ENCODE data around the gene VPS37D.
A peak's percentile ranks its signal among the peaks of the same experiment; 100 is the strongest.
"Not testable (repeated sequence)": the region's sequence is repeated elsewhere in the genome, so short reads cannot be mapped to it uniquely, and the experiment has no call there.

VPS37D gene

DNA sequence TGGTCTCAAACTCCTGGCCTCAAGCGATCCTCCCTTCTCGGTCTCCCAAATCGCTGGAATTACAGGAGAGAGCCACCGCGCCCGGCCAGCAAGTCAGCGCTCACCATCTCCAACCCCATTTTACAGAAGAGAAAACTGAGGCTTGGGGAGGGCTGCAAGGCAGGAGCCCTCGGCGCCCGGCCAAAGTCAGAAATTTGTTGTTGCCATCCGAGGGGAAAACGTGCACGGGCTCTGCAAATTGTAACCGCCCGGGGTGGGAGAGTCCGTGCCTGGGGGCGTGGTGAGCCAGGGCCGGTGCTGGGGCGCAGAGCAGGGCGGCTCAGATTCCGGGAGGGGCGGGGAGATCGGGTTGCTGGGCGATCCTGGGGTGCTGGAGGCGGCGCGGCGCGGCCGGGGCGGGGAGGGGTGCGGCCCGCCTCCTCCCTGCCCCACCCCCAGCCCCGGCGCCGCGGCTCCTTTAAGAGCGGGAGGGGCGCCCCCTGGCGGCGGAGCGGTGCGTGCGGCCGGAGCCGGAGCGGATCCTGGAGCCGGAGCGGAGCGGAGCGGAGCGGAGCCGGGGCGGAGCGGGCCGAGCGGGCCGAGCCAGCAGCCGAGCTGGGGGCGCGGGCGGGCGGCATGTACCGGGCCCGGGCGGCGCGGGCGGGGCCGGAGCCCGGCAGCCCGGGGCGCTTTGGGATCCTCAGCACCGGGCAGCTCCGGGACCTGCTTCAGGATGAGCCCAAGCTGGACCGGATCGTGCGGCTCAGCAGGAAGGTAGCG, at the start of gene VPS37D:
VPS37D (plus strand) TSS at position 488 of the 759 bp plus-strand sequence; CDS start at position 616, 128 bp downstream.
- DNase-seq = peak; percentile 92

- DNase-seq = no peak
Observed at GRCh38 chr7:73618538-73618937, 49.1 kb upstream of the VPS37D start.

DNA sequence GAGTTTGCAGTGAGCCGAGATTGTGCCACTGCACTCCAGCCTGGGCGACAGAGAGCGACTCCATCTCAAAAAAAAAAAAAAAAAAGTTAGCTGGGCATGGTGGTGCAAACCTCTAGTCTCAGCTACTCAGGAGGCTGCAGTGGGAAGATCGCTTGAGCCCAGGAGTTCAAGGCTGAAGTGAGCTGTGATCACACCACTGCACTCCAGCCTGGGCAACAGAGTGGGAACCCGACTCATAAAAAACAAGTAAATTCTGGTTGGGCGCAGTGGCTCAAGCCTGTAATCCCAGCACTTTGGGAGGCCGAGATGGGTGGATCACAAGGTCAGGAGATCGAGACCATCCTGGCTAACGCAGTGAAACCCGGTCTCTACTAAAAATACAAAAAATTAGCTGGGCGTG, 48.2 kb upstream of the VPS37D start:
- DNase-seq = not testable (repeated sequence)

- DNase-seq = no peak
Observed at GRCh38 chr7:73621168-73622063, 46.2 kb upstream of the VPS37D start.

- DNase-seq = no peak
Observed at GRCh38 chr7:73622527-73622908, 45.1 kb upstream of the VPS37D start.

GRCh38 chr7:73622909-73623797, 44.5 kb upstream of the VPS37D start:
- no peak for DNase-seq

DNA sequence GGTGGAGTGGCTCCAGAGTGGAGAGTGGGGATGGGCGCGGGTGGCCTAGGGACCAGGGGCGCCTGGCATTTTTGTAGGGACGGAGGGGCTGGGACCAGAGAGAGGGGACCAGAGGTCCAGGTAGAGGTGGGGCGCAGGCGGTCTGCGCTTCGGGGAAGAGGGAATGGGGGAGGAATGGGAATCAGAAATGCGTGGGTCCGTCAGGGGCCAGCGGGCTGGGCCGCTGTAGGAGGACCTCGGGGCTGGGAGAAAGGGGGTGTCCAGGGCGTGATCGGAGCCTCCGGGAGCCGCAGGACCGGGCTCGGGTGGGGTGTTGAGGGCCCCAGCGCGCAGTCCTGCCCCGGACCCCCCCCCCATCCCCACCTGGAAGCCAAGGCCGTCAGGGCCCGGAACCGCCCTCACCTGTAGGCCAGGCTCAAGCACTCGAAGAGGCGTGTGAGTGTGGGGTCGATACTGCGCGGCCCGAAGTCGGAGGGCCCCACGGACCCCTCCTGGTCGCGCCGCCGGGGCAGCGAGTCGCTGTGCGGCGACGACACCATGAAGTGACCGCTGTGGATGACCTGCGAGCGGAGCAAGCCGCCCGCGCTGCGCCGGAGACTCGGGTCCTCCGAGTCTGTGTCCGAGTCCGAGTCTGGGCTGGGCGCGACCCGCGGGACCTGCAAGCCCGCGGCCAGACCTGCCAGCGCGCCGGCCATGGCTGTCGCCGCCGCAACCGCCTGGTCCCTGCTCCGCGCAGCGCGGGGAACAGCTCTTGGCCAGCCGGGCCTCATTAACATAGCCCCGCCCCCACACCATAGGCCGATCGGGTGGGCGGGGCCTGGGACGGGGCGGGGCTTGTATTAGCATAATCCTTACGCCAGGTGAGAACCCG, 43.6 kb upstream of the VPS37D start, which contains the start of gene MLXIPL:
MLXIPL (minus strand) TSS at position 725 of the 871 bp plus-strand sequence; CDS start at position 695, 30 bp downstream.
- DNase-seq = peak; percentile 51

- no peak for DNase-seq
Observed at GRCh38 chr7:73624669-73625001, 43.0 kb upstream of the VPS37D start.

GRCh38 chr7:73625276-73625675, 42.4 kb upstream of the VPS37D start:
- no peak for DNase-seq

DNA sequence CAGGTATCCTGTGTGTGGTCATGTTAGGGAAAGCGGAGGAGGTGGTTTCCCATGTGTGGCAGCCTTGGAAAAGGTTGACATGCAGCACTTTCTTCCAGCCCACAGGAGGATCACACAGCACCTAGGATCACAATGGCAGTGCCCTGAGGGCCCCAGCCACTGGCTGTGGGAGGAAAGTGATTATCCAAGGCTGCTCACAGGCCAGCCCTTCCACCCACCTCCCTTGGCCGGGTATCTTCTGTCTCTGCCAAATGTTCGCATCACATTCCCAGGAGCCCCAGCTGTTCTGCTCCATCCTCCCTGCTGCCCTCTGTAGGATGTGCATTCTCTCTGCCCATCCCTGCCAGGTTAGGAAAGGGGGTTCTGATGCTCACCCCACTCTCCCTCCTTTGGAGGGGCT, 40.8 kb upstream of the VPS37D start:
- DNase-seq = peak; percentile 35

DNA sequence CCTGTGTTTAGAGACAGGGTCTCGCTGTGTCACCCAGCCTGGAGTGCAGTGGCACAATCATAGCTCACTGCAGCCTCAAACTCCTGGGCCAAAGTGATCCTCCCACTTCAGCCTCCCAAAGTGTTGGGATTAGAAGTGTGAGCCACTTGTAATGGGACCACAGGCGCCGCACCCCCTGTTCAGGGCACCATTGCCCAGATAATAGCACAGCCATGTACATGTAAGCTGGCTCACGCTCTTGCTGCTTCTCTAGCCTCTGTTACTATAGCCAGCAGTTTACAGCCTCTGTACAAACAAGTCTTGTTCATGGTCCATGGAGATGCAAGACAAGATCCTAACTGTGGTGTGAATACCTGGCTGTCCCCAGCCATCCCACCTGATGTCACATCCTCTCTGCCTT, 39.1 kb upstream of the VPS37D start:
- no peak for DNase-seq

GRCh38 chr7:73631558-73631957, 36.1 kb upstream of the VPS37D start:
- DNase-seq = no peak

- DNase-seq = no peak
Observed at GRCh38 chr7:73633323-73633722, 34.3 kb upstream of the VPS37D start.

DNA sequence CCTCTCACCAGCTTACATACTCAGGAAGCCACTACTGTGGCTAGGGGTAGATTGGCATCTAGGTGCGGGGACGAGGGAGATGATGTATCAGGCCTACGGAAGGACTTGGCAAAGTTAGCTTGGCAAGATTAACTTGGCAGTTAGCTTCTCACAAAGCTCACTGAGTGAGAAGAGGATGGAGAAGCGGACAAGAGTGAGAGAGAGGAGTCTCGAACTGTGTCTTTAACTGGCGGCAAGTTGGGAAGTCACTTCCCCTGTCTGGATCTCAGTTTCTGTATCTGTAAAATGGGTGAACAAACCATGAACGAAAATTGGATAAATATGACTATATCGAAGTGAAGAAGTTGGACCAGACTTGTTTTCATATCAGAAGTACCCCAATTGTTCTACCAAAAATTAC, 33.8 kb upstream of the VPS37D start:
- DNase-seq = no peak

DNA sequence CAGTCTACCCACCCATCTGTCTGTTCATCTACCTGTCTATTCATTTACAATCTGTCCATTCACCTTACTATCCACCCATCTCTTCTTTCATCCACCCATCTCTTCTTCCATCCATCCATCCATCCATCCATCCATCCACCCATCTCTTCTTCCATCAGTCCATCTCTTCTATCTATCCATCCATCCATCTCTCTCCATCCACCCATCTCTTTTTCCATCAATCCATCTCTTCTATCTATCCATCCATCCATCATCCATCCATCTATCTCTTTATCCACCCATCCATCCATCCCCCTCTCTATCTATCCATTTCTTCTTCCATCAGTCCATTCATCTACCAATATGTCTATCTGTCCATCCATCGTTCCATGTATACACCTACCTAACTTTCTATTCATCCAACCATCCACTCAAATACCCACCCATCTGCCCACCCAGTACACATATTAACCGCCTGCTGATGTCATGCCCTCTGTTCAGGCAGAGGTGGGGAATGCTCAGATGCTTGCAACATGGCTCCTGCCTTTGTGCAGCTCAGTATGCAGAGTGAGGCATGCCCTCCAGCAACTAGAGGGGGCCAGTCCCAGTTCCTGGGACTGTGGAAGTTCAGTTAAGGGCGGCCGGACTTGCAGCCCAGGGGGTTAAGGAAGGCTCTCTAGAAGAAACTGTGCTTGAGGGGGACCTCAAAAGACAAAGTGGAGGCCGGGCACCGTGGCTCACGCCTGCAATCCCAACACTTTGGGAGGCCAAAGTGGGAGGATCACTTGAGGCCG, 32.0 kb upstream of the VPS37D start:
- DNase-seq = no peak

GRCh38 chr7:73638911-73639310, 28.7 kb upstream of the VPS37D start:
- DNase-seq = no peak

DNA sequence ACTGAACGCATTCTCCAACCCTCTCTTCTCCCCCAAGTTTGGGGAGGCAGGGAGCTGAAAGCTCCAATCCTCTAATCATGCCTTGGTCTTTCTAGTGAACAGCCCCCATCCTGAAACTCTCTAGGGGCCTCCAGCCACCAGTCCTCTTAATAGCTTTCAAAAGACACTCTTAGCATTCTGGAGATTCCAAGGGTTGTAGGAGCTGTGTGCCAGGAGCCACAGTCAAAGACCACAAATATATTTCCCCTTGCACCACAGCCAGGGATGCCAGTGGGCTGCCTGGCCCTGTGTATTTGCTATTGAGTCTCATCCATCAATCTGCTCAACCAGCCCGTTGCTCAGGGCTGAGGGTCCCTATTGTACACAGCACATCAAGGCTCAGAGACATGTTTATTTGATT, 24.8 kb upstream of the VPS37D start:
- no peak for DNase-seq

GRCh38 chr7:73644688-73645286, 22.8 kb upstream of the VPS37D start:
- no peak for DNase-seq

DNA sequence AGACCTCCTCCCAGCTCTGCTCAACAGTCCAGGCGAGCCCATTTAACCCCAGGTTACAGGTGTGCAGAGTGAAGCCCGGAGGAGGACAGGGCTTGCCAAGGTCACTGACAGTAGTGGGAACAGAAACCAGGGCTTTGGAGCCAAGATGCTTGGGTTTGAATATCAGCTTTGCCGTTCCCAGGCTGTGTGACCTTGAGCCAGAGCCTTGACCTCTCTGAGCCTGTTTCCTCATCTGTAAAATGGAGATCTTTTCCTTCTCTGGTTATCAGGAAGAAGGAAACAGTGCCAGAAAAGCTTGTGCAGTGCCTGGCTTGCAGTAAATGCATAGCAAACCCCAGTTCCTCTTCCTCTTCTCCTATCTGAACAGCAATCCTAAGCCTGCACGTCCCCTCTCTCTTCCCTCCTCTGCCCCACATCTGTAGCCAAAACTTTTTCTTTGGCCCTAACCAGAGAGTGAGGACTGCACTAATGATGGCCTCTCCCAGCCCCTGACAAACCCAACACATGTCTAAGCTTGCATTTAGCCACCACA, 21.9 kb upstream of the VPS37D start:
- no peak for DNase-seq

Data from left hindlimb (tissue), 1 donor.